GM12878 (cell line): ENCODE data around the gene RPL10.

Source experiments
- ATF7 ChIP-seq: fragments of 450-650 bp; IDR thresholded peaks from 2 replicates; pipeline ENCODE4 v1.6.1; 2016; ENCODE audit warnings: low read depth, mild to moderate bottlenecking
- GABPA ChIP-seq: IDR thresholded peaks from 2 replicates; pipeline ENCODE4 v1.6.1; 2014; ENCODE audit warnings: antibody characterized with exemption, low read depth, mild to moderate bottlenecking, inconsistent platforms
- KDM1A ChIP-seq: fragments of 200-600 bp; sonication (generic); IDR thresholded peaks from 2 replicates; pipeline ENCODE4 v1.6.1; 2016; ENCODE audit warnings: borderline replicate concordance
- MTA2 ChIP-seq: fragments of 450-650 bp; IDR thresholded peaks from 2 replicates; pipeline ENCODE4 v1.6.1; 2016; ENCODE audit warnings: low read depth, mild to moderate bottlenecking, moderate library complexity
- TF ChIP-seq, protein P1 (sequence below): IDR thresholded peaks from 2 replicates; pipeline ENCODE4 v1.6.1; 2012; ENCODE audit warnings: mild to moderate bottlenecking, low read depth, low read length
- TF ChIP-seq, protein P2 (sequence below): IDR thresholded peaks from 2 replicates; pipeline ENCODE4 v1.6.1; 2012; ENCODE audit warnings: low read depth, low read length, improper control_type of control experiment

DNA sequence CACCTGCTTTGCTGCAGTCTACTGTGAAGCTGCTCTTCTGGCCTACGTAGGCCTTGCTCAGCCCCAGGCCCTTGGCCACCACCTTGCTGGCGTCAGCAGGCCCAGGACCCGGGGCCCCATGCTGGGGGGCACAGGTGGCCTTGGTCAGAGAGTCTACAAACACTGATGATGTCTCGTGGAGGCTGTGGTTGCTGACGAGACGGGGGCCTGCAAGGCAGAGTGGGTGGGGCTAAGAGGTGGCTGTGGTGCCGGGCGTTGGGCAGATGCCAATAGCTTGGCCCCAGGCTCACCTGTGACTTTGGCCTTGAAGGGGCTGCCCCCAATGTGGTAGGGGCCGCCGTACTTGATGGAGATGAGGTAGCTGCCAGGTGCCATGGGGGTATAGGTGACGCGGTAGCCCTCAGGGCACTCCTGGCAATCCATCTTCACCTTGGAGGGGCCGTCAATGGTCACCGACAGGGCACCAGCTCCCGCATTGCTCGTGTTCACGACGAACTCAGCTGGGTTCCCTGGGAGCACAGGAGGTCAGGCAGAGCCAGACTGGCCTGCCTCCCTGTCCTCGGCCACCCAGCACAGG is 48.7 kb upstream of the RPL10 start:
- TF ChIP-seq KDM1A (no peak), MTA2 (no peak), GABPA (no peak), ATF7 (no peak)
- TF ChIP-seq, protein P1, sequence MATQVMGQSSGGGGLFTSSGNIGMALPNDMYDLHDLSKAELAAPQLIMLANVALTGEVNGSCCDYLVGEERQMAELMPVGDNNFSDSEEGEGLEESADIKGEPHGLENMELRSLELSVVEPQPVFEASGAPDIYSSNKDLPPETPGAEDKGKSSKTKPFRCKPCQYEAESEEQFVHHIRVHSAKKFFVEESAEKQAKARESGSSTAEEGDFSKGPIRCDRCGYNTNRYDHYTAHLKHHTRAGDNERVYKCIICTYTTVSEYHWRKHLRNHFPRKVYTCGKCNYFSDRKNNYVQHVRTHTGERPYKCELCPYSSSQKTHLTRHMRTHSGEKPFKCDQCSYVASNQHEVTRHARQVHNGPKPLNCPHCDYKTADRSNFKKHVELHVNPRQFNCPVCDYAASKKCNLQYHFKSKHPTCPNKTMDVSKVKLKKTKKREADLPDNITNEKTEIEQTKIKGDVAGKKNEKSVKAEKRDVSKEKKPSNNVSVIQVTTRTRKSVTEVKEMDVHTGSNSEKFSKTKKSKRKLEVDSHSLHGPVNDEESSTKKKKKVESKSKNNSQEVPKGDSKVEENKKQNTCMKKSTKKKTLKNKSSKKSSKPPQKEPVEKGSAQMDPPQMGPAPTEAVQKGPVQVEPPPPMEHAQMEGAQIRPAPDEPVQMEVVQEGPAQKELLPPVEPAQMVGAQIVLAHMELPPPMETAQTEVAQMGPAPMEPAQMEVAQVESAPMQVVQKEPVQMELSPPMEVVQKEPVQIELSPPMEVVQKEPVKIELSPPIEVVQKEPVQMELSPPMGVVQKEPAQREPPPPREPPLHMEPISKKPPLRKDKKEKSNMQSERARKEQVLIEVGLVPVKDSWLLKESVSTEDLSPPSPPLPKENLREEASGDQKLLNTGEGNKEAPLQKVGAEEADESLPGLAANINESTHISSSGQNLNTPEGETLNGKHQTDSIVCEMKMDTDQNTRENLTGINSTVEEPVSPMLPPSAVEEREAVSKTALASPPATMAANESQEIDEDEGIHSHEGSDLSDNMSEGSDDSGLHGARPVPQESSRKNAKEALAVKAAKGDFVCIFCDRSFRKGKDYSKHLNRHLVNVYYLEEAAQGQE, result no peak
- TF ChIP-seq, protein P2, sequence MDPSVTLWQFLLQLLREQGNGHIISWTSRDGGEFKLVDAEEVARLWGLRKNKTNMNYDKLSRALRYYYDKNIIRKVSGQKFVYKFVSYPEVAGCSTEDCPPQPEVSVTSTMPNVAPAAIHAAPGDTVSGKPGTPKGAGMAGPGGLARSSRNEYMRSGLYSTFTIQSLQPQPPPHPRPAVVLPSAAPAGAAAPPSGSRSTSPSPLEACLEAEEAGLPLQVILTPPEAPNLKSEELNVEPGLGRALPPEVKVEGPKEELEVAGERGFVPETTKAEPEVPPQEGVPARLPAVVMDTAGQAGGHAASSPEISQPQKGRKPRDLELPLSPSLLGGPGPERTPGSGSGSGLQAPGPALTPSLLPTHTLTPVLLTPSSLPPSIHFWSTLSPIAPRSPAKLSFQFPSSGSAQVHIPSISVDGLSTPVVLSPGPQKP, result no peak
